ENCODE data around the gene ATXN7. TPM values are rescaled to one million over a fixed set of nuclear protein-coding genes. Genes with fewer than 3 reads are reported as not detected.
A peak's percentile ranks its signal among the peaks of the same experiment; 100 is the strongest.

The ATXN7 gene
- total and polyA plus RNA-seq, 2 of the 13 experiments (the other 11 are each of a cell fraction or from before 2014, with no cell fraction given): 13.8 to 20.0 TPM

- TF ChIP-seq PBX3 (CRISPR knock-in tag; IDR thresholded peaks at IDR 0.05; ENCODE audit: borderline replicate concordance) (0 out of 2 replicates have a peak, but pooled peaks have one; percentile 46), MEF2D (CRISPR knock-in tag; IDR thresholded peaks at IDR 0.05) (no peak; the same call in none of the 2 replicates), ARHGAP35 (CRISPR knock-in tag; IDR thresholded peaks at IDR 0.05; ENCODE audit: borderline replicate concordance) (peak; percentile 88), RAD21 (CRISPR knock-in tag; IDR thresholded peaks at IDR 0.05) (peak; percentile 67), ZNF597 (CRISPR knock-in tag; IDR thresholded peaks at IDR 0.05) (no peak), ZNF580 (CRISPR knock-in tag; IDR thresholded peaks at IDR 0.05; ENCODE audit: borderline replicate concordance, low read depth) (peak; percentile 86), ZNF430 (CRISPR knock-in tag; IDR thresholded peaks at IDR 0.05) (peak; percentile 74), PATZ1 (CRISPR knock-in tag; IDR thresholded peaks at IDR 0.05) (peak; percentile 74; the same call in 1 of the 2 replicates), SMAD9 (CRISPR knock-in tag; IDR thresholded peaks at IDR 0.05) (no peak), ZNF180 (CRISPR knock-in tag; IDR thresholded peaks at IDR 0.05; ENCODE audit: borderline replicate concordance, low read depth) (no peak), ZNF512 (CRISPR knock-in tag; IDR thresholded peaks at IDR 0.05) (0 out of 2 replicates have a peak, but pooled peaks have one; percentile 68), ZNF572 (CRISPR knock-in tag; IDR thresholded peaks at IDR 0.05) (no peak), AKAP8 (CRISPR knock-in tag; IDR thresholded peaks at IDR 0.05) (0 out of 2 replicates have a peak, but pooled peaks have one; percentile 60), ZSCAN30 (CRISPR knock-in tag; IDR thresholded peaks at IDR 0.05) (peak; percentile 82; the same call in 1 of the 2 replicates), MAFF (IDR thresholded peaks at IDR 0.05; ENCODE audit: low read depth, low read length) (no peak; the same call in 1 of the 2 replicates), CBX1 (IDR thresholded peaks at IDR 0.05; ENCODE audit: low read depth) (peak; percentile 94), THAP8 (CRISPR knock-in tag; IDR thresholded peaks at IDR 0.05; ENCODE audit: borderline replicate concordance) (no peak), CHD4 (IDR thresholded peaks at IDR 0.05; ENCODE audit: borderline replicate concordance, low read length) (no peak), ZSCAN9 (CRISPR knock-in tag; IDR thresholded peaks at IDR 0.05; ENCODE audit: borderline replicate concordance) (peak; percentile 33; the same call in 1 of the 2 replicates)
These were observed 159.7 kb downstream of the ATXN7 start, which contains the start of gene PSMD6 (continued) for GRCh38 chr3:64023187-64023860.

Data from HepG2 (cell line).